Measurements from ENCODE around the gene ANKRD29.

The ANKRD29 gene

DNA sequence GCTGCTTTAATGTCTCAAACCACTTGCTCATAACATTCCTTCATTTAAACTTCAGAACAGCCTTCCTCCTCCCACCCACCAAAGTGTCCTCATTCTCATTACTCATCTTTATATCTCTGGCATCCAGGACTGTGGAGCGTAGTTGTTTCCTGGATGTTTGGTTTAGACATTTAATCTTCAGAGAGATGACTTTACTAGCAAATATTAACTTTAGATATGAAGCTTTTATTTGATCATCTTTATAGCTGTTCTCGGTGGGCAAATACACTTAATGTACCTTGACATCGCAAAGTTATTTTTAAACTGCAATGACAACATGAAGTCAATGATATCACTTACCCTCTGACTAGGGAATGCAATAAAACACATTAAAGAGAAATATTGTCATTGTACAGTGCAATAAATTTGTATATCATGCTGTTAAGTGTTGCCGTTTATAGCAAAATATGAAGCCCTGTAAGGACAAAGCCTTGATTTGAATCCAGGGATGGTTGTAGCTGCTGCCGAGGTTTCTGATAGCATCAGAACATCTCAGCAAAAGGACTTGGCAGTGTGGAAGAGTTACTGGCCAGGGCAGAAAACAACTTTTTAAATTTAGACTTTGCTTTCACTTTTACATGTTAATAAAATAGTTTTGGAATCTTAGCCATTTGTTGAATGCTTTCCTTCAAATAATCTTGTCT, 21.9 kb upstream of the ANKRD29 start:
- no peak for DNase-seq

- no peak for DNase-seq
These were observed 21.0 kb upstream of the ANKRD29 start for GRCh38 chr18:23683671-23684070.

GRCh38 chr18:23683155-23683554, 20.4 kb upstream of the ANKRD29 start:
- no peak for DNase-seq

DNA sequence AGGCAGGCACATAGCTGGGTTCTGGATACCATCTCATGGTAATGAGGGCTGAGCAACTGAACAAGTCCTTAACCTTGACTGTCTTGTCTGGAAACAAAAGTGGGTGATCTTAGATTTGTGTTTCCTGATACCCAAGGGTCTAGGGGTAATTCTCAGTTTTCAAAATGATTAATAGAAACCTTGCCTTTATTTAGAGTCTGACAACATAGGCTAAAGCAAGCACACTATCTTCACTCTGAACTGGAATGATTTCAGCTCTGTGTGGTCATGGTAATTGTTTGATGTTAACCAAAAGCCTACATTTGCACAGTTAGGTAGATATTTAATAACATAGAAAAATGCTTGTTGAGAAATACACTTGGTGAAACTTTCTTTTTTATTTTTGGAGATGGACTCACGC, 19.8 kb upstream of the ANKRD29 start:
- no peak for DNase-seq

DNA sequence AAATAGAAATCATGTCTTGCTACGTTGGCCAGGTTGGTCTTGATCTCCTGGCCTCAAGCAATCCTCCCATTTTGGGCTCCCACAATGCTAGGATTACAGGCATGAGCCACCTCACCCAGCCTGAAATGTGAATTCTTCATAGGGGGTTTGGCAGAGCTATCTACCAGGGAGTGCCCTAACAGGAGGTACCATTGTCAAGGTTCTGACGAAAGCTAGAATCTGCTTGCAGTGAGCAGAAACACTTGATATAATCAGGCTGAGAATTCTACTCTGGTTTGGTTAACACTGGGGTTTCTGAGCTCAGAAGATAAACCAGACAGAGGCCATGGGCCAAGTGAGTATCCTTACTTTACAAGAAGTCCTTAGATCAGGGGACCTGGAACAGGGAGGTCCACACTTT, 19.3 kb upstream of the ANKRD29 start:
- DNase-seq: no peak

DNA sequence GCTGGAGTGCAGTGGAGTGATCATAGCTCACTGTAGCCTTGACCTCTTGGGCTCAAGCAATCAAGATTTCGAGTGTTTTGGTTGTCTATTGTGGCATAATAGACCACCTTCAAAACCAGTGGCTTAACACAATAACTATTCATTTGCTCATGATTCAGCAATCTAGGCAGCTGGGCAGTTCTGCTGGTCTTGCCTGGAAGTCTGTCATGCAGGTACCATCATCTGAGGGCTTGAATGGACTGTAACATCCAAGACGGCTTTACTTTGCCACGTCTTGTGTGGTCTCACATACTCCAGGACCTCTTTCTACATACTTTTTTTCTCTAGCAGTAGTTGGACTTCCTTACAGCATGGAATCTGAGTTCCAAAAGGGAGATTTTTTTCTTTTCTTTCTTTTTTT, 13.2 kb upstream of the ANKRD29 start:
- no peak for DNase-seq

- no peak for DNase-seq
These were observed 12.5 kb upstream of the ANKRD29 start for GRCh38 chr18:23675236-23675635.

GRCh38 chr18:23673725-23674124, 11.0 kb upstream of the ANKRD29 start:
- DNase-seq: no peak

GRCh38 chr18:23671564-23671963, 8.9 kb upstream of the ANKRD29 start:
- DNase-seq: no peak

DNA sequence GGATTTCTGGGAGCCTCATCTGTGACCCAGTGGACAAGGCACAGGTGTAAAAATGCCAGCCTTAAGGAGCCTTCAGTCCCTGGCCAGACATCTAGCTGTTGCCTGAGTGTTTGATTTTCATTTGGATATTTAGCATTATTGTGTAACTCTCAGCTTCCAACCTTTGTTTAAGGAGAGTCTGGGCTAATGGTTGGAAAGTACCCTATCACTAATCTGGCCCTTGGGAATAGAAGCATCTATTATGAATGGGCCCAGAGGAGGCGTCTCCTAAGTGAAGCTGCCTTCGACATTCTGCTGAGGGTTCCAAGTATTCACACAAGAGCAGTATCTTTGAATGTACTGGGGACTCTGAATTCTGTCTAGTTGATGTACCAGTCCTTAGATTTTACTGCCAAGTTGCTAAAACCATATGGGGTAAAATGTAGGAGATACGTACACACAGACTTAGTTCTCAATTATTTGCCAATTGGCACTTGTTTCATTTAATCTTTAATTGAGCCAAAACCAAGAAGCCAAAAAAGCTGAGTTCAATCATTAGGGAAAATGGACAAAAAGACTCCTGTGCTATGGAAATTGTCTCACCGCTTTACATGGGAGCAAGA, 7.2 kb upstream of the ANKRD29 start:
- no peak for DNase-seq

DNA sequence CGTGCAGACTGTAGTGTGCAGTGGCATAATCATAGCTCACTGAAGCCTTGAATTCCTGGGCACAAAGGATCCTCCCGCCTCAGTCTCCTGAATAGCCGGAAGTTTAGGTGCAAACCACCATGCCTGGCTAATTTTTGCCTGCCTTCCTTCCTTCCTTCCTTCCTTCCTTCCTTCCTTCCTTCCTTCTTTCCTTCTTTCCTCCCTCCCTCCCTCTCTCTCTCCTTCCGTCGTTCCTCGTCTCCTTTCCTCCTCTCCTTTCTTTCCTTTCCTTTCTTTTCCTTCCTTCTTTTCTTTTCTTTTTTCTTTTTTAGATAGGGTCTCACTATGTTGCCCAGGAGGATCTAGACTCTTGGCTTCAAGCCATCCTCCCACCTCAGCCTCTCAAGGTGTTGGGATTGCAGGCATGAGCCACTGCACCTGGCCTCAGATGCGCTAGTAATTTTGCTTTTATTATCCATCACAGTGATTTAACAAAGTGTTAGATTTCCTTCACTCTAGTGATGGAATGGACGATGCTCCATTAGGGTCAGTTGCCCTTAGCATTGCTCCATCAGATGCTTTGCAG, 6.6 kb upstream of the ANKRD29 start:
- no peak for DNase-seq

- DNase-seq: no peak
These were observed 6.0 kb upstream of the ANKRD29 start for GRCh38 chr18:23668731-23669130.

- DNase-seq: no peak
These were observed 4.4 kb upstream of the ANKRD29 start for GRCh38 chr18:23667114-23667513.

GRCh38 chr18:23664674-23665073, 2.0 kb upstream of the ANKRD29 start:
- DNase-seq: no peak

DNA sequence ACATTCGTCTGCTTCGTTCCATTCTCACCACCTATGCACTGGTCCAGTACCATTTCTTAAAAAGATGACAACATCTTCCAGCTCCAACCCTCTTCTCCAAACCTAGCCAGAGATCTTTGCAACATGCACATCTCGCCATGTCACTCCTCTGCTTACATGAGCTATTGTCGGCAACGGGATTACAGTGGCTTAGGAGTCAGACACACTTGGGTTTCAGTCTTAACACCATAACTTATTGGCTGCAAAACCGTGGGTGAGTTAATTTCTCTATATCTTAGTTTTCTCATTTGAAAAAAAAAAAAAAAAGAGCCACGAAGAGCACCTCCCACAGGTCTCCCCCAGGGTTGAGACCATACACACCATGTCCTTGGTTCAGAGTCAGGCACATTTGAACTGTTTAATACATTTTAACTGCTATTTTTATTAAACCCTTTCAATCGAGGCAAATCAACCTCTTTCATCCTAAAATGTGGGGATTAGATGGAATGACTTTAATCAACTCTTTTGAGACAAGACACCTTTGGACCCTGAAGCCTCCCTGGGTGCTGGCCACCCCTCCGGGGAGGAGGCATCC, 889 bp downstream of the ANKRD29 start:
- DNase-seq: no peak

GRCh38 chr18:23658285-23658684, 4.4 kb downstream of the ANKRD29 start:
- DNase-seq: no peak

DNA sequence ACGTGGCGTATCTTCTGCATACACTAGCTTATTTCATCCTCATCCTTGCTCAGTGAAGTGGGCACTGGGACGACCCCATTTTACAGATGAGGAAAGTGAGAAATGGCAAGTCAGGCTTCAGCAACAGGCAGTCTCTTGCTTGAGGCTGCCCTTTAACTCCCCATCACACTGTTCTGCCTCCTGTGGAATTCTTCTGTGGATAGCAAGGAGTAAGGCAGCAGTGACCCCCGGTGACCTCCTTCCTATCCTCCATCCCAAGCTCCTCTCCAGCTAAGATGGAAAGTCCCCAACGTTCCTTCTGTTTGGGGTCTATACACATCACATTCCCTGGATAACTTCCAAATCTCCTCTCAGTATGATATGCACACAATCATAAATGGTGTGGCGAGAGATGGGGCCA, 10.5 kb downstream of the ANKRD29 start:
- DNase-seq: no peak

DNA sequence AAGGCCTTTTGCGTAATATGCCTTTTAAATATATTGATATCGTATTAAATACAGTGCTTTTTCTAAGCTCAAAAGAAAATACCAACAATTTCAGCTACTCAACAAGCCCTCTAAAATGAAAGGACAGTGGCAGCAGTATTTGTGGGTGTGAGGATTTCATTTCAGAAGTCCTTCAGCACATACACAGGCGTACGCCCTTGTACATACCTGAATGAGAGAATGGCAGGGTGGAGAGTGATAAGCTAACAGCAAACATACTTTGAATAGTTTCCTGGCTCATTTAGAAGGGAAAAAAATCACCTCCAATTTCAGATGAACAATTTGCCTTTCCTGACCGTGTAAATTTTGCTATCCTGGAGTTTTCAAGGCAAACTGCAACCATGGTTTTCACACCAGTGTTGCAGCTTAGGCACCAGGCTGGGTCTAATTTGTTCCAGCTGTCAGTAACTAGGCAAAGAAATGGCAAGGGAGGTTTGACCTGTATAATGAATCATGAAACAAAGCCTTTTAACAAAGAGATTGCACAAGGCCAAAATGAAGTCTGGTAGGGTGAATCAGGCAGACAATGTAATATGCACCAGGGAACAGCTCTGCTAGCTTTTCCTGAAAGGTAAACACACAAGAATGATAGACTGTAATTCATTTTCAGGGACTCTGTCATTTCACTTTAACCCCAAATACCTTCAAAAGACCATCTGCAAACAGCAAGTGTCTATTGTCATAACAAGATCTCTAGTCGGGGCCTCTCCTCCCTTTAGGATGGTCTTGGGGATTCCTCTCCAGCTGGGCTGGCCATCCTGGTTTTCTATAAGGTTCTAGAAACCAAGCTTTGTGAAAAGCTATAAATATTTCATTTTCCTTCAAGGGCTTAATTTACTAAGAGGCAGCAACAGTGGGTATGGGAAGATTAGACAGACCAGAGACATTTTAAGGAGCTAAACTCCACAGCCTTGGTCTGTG, 11.5 kb downstream of the ANKRD29 start:
- DNase-seq: peak; percentile 78 to 81

DNA sequence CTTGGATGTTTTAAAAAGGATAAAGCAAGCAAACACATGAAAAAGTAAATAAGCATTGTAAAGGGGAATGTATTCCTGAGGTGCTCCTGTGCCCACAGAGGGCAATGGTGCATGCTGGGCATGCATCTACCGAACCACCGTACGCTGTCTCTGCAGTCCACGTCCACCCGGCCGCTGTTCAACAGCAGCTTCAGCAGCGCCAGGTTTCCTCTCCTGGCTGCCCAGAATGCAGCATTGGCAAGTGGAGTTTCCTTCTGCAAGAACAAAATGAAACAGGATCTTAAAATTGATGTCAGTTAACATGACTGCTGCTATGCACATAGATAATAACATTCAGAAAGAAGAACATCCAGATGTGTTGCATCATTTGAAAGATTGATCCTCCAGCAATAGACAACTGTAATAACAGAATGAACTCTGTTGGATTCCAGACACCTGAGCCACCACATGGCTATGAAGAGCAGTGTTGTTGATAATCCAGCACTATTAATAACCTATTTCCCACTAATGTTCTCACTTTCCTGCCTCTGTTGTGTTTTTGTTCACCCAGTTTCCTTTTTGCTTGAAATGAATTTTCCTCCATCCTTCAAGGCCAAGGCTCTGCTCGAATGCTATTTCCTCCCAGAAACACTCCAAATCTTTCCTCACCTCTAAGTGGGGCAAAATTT, 13.6 kb downstream of the ANKRD29 start:
- DNase-seq: no peak

GRCh38 chr18:23648456-23648855, 14.3 kb downstream of the ANKRD29 start:
- DNase-seq: no peak

DNA sequence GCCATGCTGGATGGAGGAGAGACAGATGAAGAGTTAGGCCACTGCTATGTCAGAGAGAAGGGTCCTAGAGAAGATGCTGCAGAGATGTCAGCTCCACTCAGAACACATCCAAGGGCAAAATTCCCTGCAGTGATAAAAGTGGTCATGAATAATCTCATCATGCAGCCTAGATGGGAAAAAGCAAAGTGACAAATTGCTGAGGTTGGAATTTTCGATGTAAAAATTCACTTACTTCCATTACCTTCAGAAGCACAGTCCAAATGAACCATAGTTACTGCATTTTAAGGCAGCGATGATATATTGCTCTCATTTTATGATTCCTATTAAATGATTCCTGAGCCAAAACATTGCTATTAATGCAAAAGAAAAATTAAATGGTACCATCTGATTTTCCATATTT, 16.4 kb downstream of the ANKRD29 start:
- DNase-seq: no peak

DNA sequence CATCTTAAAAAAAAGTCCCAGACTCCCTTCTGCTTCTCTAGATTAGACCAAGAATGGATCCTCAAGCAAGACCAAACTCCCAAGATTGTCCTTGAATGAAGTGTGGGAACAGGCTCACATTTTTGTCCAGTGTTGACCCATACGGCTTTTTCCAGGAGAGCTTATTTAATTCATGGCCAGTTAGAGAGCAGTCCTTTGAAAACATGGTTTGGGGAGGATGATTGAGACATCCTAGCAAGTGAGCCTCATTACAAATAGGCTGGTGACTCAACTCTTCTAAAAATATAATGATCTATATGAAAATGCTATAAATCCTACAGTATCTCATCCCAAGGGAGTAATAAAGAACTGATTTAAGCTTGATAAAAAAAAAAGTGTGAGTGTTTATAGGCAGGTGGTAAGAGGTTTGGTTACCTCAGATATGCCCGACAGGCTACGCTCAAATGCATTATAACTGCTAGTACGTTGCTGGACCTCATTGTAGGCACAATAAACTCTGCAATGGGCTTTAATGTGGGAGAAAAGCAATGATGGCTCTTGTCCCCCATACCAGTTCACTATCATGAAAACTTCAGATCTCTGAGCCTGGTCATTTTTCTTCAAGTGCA, 17.0 kb downstream of the ANKRD29 start:
- DNase-seq: no peak

Data from NCI-H1930 (cell line).